Hematopoietic multipotent progenitor cell treated with erythropoietin and hydrocortisone succinate and interleukin-3 and kit ligand, for 17 days (in vitro differentiated cells): ENCODE measurements around the gene NME9.

Experiments used
- DNase-seq: peaks from one replicate; pipeline ENCODE4 v3.0.0-alpha.2; 2015; ENCODE audit warnings: low spot score

NME9 gene

DNA sequence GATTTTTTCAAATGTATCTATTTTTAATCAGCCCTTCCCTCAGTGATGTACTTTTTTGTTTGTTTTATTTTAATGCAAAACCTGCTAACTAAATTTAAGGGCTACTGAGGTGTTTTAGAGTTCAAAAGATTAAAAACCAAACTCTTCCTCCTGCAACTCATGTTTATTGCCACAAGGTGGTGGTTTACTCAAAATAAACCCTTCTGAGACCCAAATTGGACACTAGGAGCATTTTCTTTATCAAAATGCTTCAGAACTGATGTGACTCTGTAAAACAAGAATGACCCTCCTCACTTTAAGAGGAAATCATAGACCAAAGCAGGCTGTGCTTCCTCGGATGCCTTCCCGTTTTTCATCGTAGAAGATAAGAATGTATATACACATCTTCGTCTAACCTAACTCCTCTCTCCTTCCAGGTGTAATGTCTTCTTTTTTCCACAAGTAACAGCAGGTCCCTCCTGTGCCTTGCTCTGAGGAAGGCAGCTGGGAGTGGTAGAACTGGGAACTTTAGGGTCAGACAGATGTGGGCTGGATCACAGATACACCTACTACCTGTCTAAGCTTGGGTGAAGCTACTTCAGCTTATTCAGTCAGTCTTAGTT is 2.9 kb upstream of the NME9 start:
- DNase-seq, result no peak

GRCh38 chr3:138331143-138331894 is 1.7 kb upstream of the NME9 start:
- DNase-seq, result no peak

- no peak for DNase-seq
Observed at GRCh38 chr3:138329984-138330293, 288 bp upstream of the NME9 start.

GRCh38 chr3:138328341-138328740 is 1.3 kb downstream of the NME9 start:
- no peak for DNase-seq

DNA sequence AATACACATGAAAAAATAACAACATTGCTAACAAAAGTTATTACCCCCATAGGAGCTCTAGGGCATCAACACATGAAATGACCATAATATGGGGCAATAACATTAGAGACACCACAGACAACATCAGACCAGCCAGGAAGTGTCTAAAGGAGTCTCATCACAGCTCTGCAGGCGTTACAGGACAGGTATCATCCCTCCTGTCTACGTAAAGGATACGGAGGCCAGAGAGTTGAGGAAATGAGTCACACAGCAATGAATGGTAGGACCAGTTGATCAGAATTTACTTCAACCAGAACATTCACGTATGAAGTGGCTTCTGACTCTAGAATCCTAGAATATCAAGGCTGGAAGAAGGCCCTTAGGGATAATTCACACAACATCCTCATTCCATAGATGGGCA is 1.8 kb downstream of the NME9 start:
- DNase-seq, result no peak

DNA sequence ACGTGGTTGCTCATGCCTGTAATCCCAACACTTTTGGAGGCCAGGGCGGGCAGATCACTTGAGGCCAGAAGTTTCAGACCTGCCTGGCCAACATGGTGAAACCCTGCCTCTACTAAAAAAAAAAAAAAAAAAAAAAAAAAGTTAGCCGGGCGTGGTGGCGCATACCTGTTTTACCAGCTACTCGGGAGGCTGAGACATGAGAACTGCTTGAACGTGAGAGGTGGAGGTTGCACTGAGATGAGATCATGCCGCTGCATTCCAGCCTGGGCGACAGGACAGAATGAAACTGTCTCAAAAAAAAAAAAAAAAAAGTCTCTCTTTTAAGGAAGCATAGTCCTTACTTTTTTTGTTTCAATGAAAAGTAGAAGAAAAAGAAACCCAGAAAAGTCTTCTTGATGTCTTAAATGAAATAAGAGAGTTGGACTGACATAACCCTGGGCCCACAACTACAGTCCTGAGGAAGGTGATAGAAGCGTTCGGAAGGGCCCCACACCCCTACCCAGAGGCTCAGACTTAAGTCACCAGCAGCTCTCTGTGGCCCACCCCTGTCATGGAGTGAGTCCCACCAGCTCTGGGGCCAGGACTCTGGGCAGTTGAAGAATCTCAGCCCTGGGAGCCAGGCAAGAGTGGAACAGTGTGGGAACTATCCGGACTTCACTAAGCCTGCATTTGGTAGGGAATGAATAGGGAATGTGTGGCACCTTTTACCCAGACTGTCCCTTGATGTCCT is 2.6 kb downstream of the NME9 start:
- no peak for DNase-seq

- DNase-seq, result no peak
Observed at GRCh38 chr3:138325990-138326389, 3.7 kb downstream of the NME9 start.

DNA sequence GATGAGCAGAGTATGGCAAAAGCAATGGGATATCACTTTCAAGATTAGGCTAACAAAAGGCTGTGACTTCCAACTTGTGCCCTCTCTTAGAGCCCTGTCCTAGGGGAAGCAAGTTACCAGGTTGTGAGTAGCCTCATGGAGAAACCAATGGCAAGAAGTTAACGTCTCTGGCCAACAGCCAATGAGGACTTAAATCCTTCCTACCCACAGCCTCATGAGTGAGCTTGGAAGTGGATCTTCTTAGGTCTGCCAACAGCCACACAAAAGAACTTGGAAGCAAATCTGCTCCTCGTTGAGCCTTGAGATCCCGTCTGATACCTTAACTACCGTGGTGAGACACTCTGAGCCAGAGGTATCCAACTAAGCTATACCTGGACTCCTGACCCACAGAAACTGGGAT is 5.7 kb downstream of the NME9 start:
- DNase-seq, result no peak

DNA sequence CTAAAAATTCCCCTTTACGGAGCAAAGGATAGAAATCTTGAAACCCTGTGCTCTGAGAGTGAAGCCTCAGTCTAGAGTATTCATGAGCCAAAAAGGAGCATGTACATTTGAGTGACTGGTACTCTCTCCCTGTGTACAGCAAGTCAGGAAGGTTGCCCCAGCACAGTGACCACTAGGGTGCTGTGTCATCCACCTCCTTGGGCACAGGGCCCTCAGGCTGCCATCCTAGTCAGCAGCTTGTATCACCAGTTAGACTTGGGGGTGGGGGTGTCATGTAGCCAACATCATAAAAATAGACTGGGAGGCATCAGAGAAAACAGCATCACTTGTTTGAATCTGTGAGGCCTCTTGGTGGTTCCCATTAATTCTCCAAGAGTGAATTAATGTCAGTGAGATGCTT is 12.0 kb downstream of the NME9 start:
- no peak for DNase-seq

DNA sequence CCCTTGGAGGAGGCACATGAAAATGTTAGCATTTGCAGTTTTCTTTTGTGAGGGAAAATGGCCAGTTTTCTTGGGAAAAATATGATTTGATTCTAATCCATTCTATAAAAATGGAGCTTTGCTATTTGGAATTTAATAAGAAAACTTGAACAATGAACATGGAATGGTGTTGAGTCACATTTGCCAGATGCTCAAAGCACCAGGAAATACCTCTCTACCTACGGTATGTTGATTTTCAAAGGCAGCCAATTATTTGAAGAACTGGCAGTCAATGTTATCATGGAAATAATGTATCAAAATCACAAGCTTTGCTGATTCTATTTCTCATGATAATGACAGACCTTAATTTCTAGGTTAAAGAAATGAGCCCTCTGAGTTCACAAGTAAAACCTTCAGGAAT is 14.9 kb downstream of the NME9 start:
- DNase-seq, result no peak

DNA sequence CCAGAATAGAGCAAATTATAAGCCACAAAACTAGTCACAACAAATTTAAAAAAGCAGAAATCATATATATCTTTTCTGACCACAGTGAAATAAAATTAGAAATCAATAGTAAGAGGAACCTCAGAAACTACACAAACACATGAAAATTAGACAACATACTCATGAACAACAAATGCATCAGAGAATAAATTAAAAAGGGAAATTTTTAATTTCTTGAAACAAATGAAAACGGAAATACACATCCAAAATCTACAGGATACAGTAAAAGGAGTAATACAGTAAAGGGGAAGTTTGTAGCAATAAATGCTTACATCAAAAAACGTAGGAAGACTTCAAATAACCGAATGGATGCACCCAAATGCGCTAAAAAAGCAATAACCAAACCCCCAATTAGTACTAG is 19.2 kb downstream of the NME9 start:
- no peak for DNase-seq

DNA sequence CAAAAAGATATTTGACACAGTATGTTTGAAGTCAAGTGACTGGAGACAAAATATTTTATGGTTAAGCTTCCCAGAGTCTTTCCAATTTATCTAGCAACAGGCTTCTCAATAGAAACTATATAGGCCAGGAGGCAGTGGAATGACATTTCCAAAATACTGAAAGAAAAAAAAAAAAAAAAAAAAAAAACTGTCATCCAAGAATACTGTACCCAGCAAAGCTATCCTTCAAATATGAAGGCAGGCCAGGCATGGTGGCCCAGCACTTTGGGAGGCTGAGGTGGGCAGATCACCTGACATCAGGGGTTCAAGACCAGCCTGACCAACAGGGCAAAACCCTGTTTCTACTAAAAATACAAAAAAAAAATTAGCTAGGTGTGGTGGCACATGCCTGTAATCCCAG is 20.9 kb downstream of the NME9 start:
- DNase-seq, result no peak

- DNase-seq, result no peak
Observed at GRCh38 chr3:138307899-138308298, 21.8 kb downstream of the NME9 start.

DNA sequence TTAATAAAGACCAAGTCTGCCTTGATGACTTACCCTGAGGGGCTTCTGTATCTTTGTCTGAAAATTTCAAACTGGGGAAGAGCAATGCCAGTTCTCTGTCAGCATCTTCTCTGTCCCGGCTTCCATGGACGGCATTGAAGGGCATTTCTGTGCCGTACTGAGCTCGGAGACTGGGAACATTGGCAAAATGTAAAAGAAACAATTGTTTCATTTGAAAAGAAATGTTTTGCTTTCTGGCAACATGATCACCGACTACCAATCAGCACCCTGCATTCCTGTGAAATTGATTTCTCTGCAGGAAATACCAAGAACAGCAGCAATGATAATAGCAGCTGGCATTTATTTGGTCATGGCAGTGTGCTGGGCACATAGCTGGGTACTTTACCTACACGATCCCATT is 26.2 kb downstream of the NME9 start:
- no peak for DNase-seq

- DNase-seq, result no peak
Observed at GRCh38 chr3:138300647-138301046, 29.0 kb downstream of the NME9 start.

- DNase-seq, result no peak
Observed at GRCh38 chr3:138297876-138298275, 31.8 kb downstream of the NME9 start.

DNA sequence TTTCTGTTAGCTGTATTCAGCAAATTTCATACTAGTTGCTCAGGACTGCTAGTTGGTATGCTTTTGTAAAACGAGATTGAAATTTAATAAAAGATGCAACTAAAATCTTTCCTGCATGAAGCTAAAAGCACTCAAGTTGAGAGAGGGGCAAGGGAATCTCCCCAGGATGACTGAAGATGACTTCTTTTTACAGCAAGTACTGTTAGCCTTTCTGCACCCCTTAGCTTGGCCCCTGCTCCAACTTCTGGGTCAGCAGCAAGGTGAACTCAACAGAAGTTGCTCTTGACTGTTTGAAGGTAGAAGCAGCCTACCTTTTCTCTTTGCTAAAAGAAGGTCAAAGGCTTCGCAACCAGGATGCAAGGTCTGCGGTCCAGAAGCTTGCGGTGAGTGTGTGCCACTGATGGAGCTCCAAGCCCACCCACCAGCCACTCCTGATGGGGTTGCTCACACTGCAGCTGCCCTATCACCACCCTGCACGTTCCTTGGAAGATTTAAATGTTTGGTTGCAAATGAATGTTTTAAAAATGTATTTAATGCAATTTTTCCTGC is 32.5 kb downstream of the NME9 start:
- DNase-seq, result no peak

DNA sequence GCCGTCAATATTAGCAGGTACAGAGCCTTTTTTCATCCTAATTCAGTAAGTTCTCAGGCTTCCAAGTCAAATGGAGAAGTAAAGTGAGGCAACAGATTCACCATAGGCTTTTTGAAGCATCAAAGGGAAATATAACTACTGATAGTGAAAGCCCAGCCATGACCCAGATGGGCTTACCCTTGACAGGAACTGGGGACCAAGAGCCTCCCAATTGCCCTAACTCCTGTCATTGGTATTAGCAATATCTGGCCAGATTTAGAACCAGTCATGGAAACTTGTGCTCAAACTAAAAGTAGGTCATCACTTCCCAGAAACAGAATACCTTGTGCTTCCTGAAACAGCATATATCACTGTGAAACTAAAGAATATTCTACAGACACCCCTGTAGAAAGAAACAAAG is 33.0 kb downstream of the NME9 start:
- no peak for DNase-seq

GRCh38 chr3:138289701-138290100 is 40.0 kb downstream of the NME9 start:
- DNase-seq, result no peak

DNA sequence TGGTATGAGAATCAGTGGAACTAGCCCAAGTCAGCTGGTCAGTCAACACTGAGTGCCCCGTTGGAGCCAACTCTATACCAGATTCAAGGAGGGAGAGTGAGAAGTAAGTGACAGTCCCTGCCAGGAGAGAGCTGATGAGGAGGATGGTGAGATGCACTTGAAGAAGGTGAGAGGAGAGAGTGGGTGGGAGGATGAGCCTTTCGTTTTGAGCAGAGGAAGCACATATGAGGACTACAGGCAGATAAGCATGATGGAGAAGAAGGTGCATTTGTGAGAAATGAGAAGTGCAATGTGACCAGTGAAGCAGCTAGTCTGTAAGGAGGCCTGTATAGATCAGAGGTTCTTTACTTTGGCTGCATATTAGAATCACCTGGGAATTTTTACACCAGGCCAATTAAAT is 40.4 kb downstream of the NME9 start:
- no peak for DNase-seq

GRCh38 chr3:138284957-138285477 is 44.6 kb downstream of the NME9 start:
- no peak for DNase-seq

DNA sequence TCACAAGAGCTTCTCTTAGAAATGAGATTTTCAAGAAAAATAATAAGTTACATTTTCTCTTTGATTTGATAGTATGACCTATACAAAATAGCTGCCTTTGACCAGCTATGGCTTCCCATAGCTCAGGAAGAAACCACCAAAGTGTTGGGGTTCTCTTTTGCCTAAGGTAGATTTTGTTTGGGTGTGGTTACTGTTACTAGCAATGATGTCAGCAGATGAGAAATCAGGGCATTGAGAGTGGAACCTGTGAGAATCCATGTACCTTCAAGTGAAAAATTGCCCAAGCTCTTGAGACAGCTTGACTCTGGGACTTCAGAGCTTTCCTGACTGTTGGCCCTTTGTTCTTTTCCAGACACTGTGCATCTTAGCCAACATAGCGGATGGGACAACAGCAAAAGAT is 45.6 kb downstream of the NME9 start:
- DNase-seq, result no peak

- DNase-seq, result no peak
Observed at GRCh38 chr3:138282836-138283235, 46.8 kb downstream of the NME9 start.
